DOHH2 (cell line): ENCODE measurements around the gene PRAME.

Source experiments
- CTCF ChIP-seq: fragments of 200-600 bp; sonication (generic); IDR thresholded peaks from one replicate; pipeline ENCODE4 v1.5.1; 2014; ENCODE audit warnings: antibody characterized with exemption, mild to moderate bottlenecking, low read depth, low read length; ENCODE audit not compliant: poor library complexity, severe bottlenecking
- EZH2phosphoT487 ChIP-seq: fragments of 200-600 bp; sonication (generic); IDR thresholded peaks from 2 replicates; pipeline ENCODE4 v1.6.1; 2017; ENCODE audit warnings: borderline replicate concordance, mild to moderate bottlenecking, antibody characterized with exemption, low read length, moderate library complexity, mixed read lengths

- no peak for TF ChIP-seq CTCF
- TF ChIP-seq EZH2phosphoT487, result no peak
Observed at GRCh38 chr22:22547692-22548300, 11.3 kb downstream of the PRAME start.
